IPS-NIHi11 (cell line): Measurements from ENCODE around the gene HINFP.
"Not testable (repeated sequence)": the region's sequence is repeated elsewhere in the genome, so short reads cannot be mapped to it uniquely, and the experiment has no call there.

Source experiments
- DNase-seq: peaks from one replicate; pipeline ENCODE4 v3.0.0; 2012; ENCODE audit warnings: mixed read lengths, low spot score

HINFP gene

DNA sequence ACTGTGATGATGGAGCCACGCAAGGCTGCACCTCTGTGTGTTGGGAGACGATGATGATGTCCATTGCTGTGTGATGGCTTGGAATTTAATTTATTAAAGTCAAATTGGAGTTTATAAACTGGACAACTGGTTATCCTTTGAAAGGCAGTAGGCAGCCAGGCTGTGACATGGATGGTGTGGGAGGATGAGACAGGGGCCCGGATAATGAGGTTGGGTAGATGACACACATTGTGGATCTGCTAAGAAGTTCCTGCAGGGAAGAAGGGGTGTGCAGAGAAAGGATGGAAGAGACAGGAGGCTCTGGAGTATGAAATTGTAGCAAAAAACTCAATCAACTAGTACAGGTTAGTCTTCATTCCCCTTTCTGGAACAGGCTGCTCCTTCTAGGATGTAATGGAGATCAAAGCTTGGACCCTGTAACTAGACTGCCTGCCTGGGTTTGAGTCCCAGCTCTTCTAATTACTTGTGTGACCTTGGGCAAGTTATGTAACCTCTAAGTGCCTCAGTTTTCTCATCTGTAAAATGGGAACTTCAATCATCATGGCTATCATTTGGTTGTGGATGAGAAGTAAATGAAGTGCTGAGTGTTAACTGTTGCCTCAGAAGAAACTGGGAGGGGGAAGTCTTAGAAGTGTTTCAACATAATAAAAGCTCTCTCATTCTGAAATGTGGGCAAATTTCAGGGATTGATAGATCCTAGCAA, 4.2 kb upstream of the HINFP start:
- no peak for DNase-seq

DNA sequence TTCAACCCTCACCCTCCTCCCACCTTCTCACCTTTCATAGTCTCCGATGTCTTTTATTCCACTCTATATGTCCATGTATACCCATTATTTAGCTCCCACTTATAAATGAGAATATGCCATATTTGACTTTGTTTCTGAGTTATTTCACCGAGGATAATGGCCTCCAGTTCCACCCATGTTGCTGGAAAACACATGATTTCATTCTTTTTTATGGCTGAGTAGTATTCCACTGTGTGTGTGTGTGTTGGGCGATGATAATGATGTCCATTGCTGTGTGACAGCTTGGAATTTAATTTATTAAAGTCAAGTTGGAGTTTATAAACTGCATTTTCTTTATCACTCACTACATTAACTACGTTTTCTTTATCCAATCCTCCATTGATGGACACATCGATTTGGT, 3.2 kb upstream of the HINFP start:
- no peak for DNase-seq

DNA sequence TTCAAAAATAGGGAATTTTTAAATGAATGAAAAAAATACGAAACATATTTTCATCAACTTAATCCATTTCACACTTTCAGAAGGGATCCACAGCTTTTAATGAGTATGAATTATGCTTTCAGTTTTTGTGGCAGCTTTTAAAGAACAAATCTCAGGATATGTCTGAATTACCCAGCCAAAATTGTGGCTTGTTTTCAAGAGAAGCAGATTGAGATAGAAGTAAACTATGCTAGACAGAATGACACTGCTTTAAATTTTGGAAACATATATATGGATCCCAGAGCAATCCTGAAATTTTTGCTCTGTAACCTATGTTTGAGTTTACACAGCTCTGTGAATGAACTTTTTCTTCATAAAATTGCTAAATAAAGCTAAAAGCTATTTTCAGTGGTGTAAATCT, 2.4 kb upstream of the HINFP start:
- DNase-seq: no peak

DNA sequence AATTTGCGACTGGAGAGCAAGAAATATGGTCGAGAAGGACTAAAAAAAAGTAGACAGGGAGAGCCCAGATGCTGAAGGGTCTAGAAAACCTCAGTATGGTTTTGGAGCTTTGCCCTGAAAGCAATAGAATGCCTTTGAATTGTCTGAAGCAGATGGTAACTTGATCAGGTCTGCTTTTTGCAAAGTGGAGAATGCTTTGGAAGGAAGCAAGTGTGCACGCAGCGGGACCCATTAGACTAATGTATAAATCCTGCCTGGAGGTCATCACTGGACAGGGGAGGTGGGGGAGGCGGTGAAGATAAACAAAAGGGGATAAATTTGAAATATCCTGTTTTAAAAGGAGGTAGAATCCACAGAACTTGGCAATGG, 757 bp upstream of the HINFP start:
- no peak for DNase-seq

DNA sequence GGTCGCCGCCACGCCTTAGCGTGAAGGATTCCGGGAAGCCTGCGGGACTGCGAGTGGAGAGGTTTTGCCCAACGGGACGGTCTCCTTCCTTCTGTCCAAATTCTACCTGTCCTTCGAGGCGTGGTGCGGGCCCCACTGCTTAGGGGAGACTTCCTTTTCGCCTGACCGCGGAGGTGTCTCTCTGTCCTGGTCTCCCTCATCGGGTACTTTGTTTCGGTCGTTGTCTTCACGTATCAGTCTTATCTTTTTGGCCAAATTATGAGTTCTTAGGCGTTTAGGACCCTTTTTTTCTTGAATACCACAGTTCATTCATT, 388 bp downstream of the HINFP start:
- no peak for DNase-seq

DNA sequence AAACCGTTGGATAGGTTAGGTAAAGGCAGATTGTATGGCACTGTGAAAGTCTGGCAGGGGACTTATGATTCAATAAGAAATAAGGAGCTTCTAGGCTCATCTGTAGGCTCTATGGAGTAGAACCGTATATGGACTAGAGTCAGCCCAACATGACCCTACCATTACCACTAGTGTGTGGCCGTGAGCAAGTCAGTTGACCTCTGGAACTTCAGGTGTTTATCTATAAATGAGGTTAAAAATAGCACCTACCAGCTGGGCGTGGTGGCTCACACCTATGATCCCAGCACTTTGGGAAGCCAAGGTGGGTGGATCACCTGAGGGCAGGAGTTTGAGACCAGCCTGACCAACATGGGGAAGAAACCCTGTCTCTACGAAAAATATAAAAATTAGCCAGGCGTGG, 4.4 kb downstream of the HINFP start:
- no peak for DNase-seq

DNA sequence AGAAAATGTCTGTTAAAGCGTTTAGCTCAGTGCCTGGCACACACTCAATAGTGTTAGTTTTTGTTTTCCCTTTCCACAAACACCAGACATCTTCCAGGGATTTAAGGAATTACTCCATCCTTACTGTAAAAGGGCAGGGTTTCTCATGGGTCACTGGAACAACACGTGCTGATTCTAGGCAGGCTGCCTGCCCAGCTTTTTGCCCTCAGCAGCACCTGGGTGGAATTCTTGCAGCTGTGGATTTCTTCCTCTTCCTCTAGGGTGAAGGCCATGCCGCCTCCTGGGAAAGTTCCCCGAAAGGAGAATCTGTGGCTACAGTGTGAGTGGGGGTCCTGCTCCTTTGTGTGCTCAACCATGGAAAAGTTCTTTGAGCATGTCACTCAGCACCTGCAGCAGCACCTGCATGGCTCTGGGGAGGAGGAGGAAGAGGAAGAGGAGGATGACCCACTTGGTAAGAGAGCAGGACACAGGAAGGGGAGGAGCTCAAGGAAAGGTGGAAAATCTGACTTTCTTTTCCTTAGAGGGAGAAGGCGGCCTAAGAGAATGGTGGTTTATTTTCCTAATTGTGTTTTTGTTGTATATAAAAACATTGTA, 5.4 kb downstream of the HINFP start:
- DNase-seq: no peak

DNA sequence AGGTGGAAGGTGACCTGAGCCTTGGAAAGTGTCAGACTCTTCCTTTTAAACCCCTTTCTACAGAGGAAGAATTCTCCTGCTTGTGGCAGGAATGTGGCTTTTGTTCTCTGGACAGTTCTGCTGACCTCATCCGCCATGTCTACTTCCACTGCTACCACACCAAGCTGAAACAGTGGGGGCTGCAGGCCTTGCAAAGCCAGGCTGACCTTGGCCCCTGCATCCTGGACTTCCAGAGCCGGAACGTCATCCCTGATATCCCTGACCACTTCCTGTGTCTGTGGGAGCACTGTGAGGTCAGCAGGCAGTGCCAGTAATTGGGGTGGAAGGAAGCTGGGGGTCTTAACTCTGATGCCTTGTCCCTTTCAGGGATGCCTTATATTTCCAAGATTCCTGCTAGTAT, 9.3 kb downstream of the HINFP start:
- no peak for DNase-seq

DNA sequence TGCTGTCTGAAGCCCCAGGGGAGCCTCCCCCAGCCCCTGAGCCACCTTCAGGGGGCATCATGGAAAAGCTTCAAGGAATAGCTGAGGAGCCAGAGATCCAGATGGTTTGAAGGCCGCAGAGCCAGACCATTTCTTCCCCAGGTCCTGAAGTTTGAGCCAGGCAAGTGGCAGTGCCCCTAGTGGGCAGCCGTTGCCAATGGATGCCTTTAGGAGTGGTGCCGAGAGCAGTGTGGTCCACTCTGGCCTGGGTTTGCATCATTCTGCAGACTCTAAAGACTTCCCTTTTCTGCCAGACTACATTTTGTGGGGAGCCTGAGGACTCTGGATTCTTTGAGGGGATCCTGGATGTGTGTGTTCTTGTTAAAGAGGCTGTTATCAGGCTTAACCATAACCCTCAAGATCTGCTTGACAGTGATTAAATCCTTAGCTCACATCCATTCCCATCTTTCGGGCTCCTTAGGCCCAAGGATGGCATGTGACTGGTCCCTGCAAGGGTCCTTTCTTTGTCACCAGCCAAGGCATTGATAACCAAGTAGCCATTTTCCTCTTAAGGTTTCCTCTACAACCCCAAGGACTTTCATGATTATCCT, 13.1 kb downstream of the HINFP start:
- peak; percentile 67 for DNase-seq

DNA sequence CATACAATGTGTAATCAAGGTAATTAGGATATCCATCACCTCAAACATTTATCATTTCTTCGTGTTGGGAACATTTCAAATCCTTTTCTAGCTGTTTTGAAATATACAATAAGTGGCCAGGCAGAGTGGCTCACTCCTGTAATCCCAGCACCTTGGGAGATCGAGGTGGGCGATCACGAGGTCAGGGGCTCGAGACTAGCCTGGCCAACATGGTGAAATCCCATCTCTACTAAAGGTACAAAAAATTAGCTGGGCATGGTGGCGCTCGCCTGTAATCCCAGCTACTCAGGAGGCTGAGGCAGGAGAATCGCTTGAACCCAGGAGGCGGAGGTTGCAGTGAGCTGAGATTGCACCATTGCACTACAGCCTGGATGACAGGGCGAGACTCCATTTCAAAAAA, 17.9 kb downstream of the HINFP start:
- DNase-seq: not testable (repeated sequence)

DNA sequence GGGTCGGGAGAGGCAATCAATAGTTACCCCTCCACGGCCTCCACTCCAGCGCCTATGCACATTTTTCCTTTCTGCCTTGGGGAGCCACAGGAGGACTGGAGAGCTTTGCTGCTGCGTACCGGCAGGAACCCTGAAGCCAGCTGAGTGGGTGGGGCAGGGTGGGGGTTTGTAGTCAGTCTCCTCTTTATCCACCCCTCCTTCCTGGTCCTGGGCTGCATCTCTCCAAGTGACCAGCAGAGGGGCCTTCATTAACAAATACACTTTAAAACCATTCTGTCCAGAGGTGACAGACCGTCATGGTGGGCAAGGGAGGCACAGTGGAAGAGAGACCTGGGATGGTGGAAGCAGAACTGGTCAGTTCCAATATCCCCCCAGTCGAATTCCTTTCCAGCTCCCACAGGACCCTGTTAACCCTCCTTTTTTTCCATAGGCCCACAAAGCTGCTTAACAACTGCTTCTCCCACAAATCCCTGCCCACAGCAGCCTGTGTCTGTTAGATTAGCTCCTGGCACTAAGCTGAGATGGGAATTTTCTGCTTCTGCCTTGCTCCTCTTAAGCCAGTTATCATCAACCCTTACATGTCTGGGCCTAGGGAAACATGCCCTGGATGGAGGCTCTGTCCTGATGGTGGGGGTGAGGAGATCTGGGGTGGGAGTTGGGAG, 23.6 kb downstream of the HINFP start:
- DNase-seq: peak; percentile 92

DNA sequence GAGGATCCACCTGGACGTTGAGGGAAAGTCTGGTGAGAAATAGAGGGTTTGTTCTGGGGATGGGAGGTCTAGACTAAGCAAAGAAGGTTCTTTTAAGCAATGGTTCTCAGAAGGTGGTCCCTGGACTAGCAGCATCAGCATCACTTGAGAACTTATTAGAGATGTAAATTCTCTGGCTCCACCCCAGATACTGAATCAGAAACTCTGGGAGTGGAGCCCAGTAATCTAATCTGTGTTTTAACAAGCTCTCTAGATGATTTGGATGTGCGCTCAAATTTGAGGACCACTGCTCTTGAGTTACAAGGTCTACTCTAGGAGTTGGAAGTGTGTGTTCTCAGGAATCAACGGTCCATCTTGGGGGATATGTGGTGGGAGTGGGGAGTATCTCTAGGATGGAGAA, 24.2 kb downstream of the HINFP start:
- DNase-seq: no peak

DNA sequence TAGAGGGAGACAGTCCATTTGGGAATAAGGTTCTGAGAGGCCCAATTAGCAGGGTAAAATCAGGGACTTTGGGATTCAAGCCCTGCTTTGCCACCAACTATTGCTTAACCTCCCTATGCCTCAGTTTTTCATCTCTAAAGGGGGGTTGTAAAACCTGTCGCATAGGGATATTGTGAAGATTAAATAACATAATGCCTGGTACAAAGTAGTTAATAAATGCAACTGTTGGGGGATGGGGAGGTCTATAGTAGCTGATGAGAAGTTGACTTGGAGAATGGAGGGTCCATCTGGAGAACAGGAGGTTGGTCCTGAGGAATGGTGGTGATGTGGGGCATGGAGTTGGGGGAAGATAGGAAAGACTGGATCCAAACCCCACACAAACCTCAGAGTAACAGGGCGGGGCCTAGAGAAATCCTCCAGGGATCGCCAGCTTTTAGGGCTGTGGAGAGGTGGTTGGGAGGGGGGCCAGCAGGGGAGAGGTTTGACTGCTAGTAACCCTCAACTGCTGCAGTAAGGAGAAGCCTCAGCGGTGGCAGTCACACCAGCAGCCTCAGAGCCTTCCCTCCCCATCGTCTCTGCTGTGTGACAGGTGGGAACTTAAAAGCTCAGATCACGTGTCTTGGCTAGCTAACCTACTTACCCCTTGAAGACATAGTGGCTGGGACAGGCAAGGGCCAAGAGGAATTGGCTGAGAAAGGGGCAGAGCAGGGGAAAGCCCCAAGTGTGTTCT, 26.4 kb downstream of the HINFP start:
- DNase-seq: no peak

DNA sequence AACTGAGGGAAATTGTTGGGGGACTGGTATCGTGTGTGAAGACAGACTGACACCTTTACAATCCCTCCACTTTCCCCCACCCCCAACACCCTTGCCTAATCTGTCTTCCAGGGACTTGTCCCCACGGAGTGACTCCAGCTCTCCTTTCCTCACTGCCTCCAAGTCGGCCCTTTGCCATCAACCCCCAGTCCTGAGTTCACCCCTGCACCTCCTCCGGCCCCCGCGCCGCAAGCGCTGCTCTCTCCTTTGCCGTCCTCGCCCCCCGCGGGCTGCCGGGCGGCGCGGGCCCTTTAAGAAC, 27.3 kb downstream of the HINFP start:
- DNase-seq: no peak

DNA sequence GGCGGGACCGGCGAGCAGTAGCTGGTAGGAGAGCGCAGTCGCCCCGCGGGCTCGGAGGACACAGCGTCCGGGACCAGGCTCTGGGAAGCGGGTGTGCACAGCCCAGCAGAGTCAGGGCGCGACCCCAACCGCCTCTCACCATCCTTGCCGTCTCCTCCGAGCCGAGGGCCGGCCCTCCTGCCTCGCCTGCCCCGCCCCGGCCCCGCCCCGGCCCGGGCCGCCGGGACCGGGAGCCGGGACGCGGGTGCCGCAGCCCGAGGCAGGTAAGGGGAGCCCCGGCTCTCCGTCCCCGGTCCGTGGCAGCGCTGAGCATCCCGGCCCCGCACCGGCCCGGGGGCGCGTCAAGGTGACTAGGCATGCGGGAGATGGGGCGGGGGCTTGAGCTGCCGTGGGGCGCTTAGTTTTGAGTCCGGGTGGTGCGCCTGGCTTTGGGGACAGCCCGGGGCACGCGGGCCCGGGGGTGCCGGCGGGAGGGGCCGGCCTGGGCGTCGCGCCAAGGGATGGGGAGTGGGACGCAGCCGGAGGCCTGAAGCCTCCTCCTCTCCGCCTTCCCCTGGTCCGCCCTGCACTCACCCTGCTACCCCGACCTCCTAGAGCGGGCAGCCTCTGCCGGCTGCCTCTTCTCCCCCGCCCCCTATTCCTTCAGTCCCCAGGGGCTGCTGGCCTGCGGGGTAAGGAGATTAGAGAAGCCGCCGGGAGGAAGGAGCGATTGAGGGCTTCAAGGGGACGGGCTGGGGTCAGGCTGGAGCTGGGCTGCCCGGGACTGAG, 27.8 kb downstream of the HINFP start, which contains the start of gene ABCG4:
Gene ABCG4 (plus strand): TSS at position 35 of the 768 bp plus-strand sequence. CDS start 914 bp downstream, outside the sequence.
- peak; percentile 66 for DNase-seq

DNA sequence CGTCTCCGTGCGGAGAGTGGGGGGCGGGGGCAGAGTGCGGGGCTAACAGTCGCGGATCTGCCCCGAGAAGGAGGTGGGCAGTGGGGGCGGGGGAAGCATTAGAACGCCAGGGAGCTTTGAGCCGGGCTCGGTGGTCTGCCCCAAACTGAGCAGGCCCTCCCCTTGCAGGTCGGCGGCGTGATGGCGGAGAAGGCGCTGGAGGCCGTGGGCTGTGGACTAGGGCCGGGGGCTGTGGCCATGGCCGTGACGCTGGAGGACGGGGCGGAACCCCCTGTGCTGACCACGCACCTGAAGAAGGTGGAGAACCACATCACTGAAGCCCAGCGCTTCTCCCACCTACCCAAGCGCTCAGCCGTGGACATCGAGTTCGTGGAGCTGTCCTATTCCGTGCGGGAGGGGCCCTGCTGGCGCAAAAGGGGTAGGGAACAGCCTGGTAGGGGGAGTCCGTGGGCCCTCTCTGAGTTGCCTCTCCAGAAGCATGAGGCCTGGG, 28.5 kb downstream of the HINFP start:
- DNase-seq: no peak

DNA sequence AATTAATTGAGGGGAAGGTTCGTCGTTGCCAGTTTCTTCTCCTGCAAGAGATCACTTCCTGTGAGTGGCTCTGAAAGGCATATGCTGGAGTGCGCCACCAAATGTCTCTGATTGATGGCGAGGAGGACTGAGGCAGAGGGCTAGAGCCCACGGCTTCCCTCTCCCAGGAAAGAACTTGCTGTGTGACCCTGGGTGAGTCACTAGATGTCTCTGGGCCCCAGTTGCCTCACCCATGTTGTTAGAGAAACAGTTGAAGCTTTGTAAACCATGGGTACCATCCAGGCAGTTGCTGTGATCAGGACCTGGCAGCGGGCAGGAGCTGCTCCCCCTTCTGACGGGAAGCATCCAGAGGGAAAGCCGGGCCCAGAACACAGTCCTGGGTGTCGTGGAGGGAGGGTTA, 30.7 kb downstream of the HINFP start:
- DNase-seq: no peak

DNA sequence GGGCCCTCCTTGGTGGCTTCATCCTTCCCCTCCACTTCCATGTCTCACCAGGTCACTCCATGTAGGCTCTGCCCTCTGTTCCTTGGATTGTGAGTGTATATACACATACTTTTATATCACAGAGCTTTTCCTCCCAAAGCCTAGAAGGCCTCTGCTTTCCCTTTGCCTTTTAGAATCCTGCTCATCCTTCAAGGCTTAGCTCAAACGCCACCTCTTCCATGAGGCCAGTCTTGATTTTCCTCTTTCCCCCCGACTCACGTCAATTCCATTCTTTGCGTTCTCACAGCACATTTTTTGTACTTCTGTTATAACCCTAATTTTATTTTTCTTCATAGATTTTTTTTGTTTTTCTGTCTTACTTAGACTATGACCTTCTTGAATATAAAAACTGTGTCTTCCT, 31.2 kb downstream of the HINFP start:
- DNase-seq: no peak

DNA sequence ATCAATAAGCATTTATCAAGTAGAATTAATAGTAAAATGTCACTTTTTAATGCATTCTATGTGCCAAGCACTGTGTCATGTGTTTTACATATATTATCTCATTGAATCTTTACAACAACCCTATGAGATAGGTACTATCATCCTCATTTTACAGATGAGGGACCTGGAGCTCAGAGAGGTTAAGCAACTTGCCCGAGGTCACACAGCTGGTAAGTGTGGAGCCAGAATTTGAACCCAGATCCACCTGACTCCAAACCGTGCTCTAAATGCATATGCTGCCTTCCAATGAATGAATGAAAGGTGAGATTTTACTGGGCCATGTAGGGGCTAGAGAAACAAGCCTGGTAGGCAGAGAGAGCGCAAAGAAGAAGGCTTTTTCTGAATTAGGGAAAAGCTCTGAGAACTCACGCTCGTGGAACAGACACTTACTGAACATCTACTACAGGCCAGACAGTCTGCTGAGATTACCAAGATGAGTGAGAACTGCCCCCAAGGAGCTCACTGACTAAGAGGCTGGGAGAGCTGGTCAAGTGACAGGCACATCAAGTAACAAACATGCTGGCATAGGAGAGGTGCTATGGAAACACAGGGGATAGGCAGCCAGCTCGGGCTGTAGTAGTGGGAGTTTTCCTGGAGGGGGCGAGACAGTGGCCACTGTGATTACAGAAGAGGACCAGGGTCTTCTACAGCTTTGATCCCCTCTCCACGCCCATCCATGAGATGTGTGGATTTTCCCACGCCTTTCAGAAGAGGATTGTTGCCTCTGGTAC, 31.9 kb downstream of the HINFP start:
- peak; percentile 54 for DNase-seq

DNA sequence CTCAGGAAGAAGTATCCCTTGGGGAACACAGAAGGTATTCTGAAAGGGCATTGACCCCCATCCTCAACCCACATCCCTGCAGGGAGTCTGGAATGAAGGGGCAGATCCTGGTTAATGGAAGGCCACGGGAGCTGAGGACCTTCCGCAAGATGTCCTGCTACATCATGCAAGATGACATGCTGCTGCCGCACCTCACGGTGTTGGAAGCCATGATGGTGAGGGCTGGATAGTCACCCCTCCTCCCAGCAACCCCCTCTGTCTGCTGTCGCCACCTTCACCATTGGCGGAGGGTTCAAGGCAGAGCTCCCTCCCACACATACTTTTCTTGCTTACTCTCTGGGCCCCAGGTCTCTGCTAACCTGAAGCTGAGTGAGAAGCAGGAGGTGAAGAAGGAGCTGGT, 32.8 kb downstream of the HINFP start:
- no peak for DNase-seq
